ENCODE data around the gene LGMN. TPM values are rescaled to one million over a fixed set of nuclear protein-coding genes. Genes with fewer than 3 reads are reported as not detected.

Gene LGMN
- polyA plus RNA-seq, 1 donor from 2014 or later = 48.0 TPM

DNA sequence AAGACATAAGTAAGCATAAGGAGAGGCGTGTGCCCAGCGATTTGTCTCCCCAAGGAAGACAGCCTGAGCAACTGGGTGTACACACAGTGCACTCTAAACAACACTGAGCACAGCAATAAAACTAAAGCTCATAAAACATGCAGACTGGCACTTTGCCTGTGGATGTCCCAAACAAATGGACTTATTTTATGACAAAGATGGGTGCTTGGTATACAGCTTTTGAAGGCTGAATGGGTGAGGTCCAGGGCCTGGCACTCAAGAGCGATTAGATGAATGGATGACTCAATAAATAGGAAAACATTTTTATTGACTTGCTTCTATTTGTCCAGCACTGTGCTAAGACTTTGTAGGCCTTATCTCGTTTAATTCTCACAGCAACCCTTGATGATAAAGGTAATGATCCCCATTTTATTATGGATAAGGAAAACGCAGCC is 28.5 kb downstream of the LGMN start:
- Histone ChIP-seq H3K27ac (ENCODE audit: low read length) (no peak overlapping the region), H4K20me1 (ENCODE audit: insufficient read depth) (no peaks in the 10 kb centered on the region), H3K9me3 (ENCODE audit: low read length) (no peaks in the 10 kb centered on the region), H3K9ac (ENCODE audit: low read length) (no peak overlapping the region), H3K4me3 (ENCODE audit: low read length) (no peak overlapping the region), H3K4me2 (ENCODE audit: low read length) (no peak overlapping the region), H3F3A (ENCODE audit: insufficient read depth, low read length, poor library complexity, severe bottlenecking) (no peaks in the 10 kb centered on the region), H3K27me3 (ENCODE audit: insufficient read depth, low read depth, low read length) (no peaks in the 10 kb centered on the region), H2AFZ (ENCODE audit: low read depth, low read length) (no peak overlapping the region), H3K9me2 (ENCODE audit: insufficient read depth, low read length) (no peaks in the 10 kb centered on the region), H3K79me2 (replicated peaks; ENCODE audit: insufficient read depth, low read length) (no peaks in the 10 kb centered on the region), H3K36me3 (ENCODE audit: insufficient read depth, low read length) (no peaks in the 10 kb centered on the region)
- no peak for TF ChIP-seq SMC3 (conservative IDR thresholded peaks at IDR 0.05; ENCODE audit: poor library complexity)

DNA sequence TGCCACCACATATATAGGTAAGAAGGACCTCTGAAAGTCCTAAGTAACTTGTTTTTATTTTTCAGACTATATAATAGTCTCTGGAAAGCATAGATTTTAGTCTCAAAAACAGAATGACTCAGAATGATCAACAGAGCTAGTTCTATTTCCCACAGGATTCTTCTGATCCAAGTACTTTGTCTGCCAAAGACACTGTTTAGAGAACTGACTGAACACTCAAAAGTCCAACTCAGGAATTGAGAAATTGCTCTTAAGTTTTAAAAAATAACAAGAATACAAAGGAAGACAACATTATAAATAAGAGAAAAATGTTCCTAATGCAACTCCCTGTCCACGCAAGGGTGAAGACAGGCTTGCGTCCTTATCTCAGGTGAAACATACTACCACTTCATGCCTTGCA is 29.0 kb downstream of the LGMN start:
- Histone ChIP-seq H3K9me3 (ENCODE audit: low read length) (no peaks in the 10 kb centered on the region), H3K27me3 (ENCODE audit: insufficient read depth, low read depth, low read length) (no peaks in the 10 kb centered on the region), H3K9me2 (ENCODE audit: insufficient read depth, low read length) (no peaks in the 10 kb centered on the region), H3K4me2 (ENCODE audit: low read length) (no peak overlapping the region), H3F3A (ENCODE audit: insufficient read depth, low read length, poor library complexity, severe bottlenecking) (no peaks in the 10 kb centered on the region), H3K9ac (ENCODE audit: low read length) (no peak overlapping the region), H3K4me3 (ENCODE audit: low read length) (no peak overlapping the region), H2AFZ (ENCODE audit: low read depth, low read length) (no peak overlapping the region), H3K79me2 (replicated peaks; ENCODE audit: insufficient read depth, low read length) (no peaks in the 10 kb centered on the region), H3K27ac (ENCODE audit: low read length) (no peak overlapping the region), H4K20me1 (ENCODE audit: insufficient read depth) (no peaks in the 10 kb centered on the region), H3K36me3 (ENCODE audit: insufficient read depth, low read length) (no peaks in the 10 kb centered on the region)
- TF ChIP-seq SMC3 (conservative IDR thresholded peaks at IDR 0.05; ENCODE audit: poor library complexity) = no peak
- no peak for TF ChIP-seq TAF1 (IDR thresholded peaks at IDR 0.05; ENCODE audit: low read depth)
- TF ChIP-seq EP300 (conservative IDR thresholded peaks at IDR 0.05; ENCODE audit: poor library complexity, severe bottlenecking) = no peak
- no peak for TF ChIP-seq RAD21 (conservative IDR thresholded peaks at IDR 0.05)
- TF ChIP-seq, protein P1, sequence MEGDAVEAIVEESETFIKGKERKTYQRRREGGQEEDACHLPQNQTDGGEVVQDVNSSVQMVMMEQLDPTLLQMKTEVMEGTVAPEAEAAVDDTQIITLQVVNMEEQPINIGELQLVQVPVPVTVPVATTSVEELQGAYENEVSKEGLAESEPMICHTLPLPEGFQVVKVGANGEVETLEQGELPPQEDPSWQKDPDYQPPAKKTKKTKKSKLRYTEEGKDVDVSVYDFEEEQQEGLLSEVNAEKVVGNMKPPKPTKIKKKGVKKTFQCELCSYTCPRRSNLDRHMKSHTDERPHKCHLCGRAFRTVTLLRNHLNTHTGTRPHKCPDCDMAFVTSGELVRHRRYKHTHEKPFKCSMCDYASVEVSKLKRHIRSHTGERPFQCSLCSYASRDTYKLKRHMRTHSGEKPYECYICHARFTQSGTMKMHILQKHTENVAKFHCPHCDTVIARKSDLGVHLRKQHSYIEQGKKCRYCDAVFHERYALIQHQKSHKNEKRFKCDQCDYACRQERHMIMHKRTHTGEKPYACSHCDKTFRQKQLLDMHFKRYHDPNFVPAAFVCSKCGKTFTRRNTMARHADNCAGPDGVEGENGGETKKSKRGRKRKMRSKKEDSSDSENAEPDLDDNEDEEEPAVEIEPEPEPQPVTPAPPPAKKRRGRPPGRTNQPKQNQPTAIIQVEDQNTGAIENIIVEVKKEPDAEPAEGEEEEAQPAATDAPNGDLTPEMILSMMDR (IDR thresholded peaks at IDR 0.05; ENCODE audit: poor library complexity, severe bottlenecking) = no peak
- TF ChIP-seq EZH2 (IDR thresholded peaks at IDR 0.05; ENCODE audit: borderline replicate concordance, insufficient read depth, low read length, poor library complexity, severe bottlenecking) = no peak
- no peak for TF ChIP-seq MXI1 (conservative IDR thresholded peaks at IDR 0.05; ENCODE audit: poor library complexity, severe bottlenecking)
- TF ChIP-seq POLR2AphosphoS5 (IDR thresholded peaks at IDR 0.05) = no peak
- TF ChIP-seq, protein P2, sequence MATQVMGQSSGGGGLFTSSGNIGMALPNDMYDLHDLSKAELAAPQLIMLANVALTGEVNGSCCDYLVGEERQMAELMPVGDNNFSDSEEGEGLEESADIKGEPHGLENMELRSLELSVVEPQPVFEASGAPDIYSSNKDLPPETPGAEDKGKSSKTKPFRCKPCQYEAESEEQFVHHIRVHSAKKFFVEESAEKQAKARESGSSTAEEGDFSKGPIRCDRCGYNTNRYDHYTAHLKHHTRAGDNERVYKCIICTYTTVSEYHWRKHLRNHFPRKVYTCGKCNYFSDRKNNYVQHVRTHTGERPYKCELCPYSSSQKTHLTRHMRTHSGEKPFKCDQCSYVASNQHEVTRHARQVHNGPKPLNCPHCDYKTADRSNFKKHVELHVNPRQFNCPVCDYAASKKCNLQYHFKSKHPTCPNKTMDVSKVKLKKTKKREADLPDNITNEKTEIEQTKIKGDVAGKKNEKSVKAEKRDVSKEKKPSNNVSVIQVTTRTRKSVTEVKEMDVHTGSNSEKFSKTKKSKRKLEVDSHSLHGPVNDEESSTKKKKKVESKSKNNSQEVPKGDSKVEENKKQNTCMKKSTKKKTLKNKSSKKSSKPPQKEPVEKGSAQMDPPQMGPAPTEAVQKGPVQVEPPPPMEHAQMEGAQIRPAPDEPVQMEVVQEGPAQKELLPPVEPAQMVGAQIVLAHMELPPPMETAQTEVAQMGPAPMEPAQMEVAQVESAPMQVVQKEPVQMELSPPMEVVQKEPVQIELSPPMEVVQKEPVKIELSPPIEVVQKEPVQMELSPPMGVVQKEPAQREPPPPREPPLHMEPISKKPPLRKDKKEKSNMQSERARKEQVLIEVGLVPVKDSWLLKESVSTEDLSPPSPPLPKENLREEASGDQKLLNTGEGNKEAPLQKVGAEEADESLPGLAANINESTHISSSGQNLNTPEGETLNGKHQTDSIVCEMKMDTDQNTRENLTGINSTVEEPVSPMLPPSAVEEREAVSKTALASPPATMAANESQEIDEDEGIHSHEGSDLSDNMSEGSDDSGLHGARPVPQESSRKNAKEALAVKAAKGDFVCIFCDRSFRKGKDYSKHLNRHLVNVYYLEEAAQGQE (IDR thresholded peaks at IDR 0.05; ENCODE audit: borderline replicate concordance) = no peak

DNA sequence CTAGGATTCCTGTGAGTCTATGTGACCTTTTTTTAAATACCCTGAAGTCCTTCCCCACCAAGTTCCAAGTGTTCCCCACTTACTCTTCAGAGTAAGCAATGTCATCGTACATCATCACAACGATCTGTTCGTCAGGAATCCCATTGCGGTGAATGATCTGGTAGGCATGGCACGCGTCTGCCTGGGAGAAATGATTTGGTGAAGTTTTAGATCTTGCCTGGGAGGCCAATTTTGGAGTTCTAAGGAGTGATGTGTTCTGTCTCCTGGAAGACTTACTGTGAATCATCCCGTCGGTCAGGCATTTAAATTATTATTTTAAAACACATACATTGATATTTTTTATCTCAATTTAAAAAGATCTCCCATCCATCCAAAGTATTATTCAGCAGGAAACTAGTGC is 29.8 kb downstream of the LGMN start:
- H3K27me3 ChIP-seq (ENCODE audit: insufficient read depth, low read depth, low read length) = no peaks in the 10 kb centered on the region
- H3K9ac ChIP-seq (ENCODE audit: low read length) = no peak overlapping the region
- H3K9me2 ChIP-seq (ENCODE audit: insufficient read depth, low read length) = no peaks in the 10 kb centered on the region
- H3K4me3 ChIP-seq (ENCODE audit: low read length) = no peak overlapping the region
- no peaks in the 10 kb centered on the region for H3F3A ChIP-seq (ENCODE audit: insufficient read depth, low read length, poor library complexity, severe bottlenecking)
- no peak overlapping the region for H2AFZ ChIP-seq (ENCODE audit: low read depth, low read length)
- H3K27ac ChIP-seq (ENCODE audit: low read length) = no peak overlapping the region
- no peaks in the 10 kb centered on the region for H3K36me3 ChIP-seq (ENCODE audit: insufficient read depth, low read length)
- no peaks in the 10 kb centered on the region for H3K9me3 ChIP-seq (ENCODE audit: low read length)
- TF ChIP-seq, protein P1 (IDR thresholded peaks at IDR 0.05; ENCODE audit: poor library complexity, severe bottlenecking) = no peak
- TF ChIP-seq TAF1 (IDR thresholded peaks at IDR 0.05; ENCODE audit: low read depth) (no peak), RAD21 (conservative IDR thresholded peaks at IDR 0.05) (no peak), POLR2AphosphoS5 (IDR thresholded peaks at IDR 0.05) (no peak), EZH2 (IDR thresholded peaks at IDR 0.05; ENCODE audit: borderline replicate concordance, insufficient read depth, low read length, poor library complexity, severe bottlenecking) (no peak), MXI1 (conservative IDR thresholded peaks at IDR 0.05; ENCODE audit: poor library complexity, severe bottlenecking) (no peak), EP300 (conservative IDR thresholded peaks at IDR 0.05; ENCODE audit: poor library complexity, severe bottlenecking) (no peak), SMC3 (conservative IDR thresholded peaks at IDR 0.05; ENCODE audit: poor library complexity) (no peak)
- TF ChIP-seq, protein P2 (IDR thresholded peaks at IDR 0.05; ENCODE audit: borderline replicate concordance) = no peak
- H3K4me2 ChIP-seq (ENCODE audit: low read length) = no peak overlapping the region
- H3K79me2 ChIP-seq (replicated peaks; ENCODE audit: insufficient read depth, low read length) = no peaks in the 10 kb centered on the region
- no peaks in the 10 kb centered on the region for H4K20me1 ChIP-seq (ENCODE audit: insufficient read depth)

All from neural cell (in vitro differentiated cells).